HUES64 (cell line): Measurements from ENCODE around the gene CAMK1D.

Experiments used
- H3K27ac ChIP-seq: 2 replicates; pipeline ENCODE4 v1.7.0; 2013; ENCODE audit warnings: low read depth, low read length, inconsistent platforms
- H3K27me3 ChIP-seq: 2 replicates; pipeline ENCODE4 v1.6.1; 2013; ENCODE audit warnings: mild to moderate bottlenecking, low read length; ENCODE audit not compliant: insufficient read depth
- H3K36me3 ChIP-seq: 2 replicates; pipeline ENCODE4 v1.6.1; 2013; ENCODE audit warnings: mild to moderate bottlenecking, low read length; ENCODE audit not compliant: insufficient read depth
- H3K4me1 ChIP-seq: 2 replicates; pipeline ENCODE4 v1.6.1; 2013; ENCODE audit warnings: mild to moderate bottlenecking, low read length, moderate library complexity; ENCODE audit not compliant: insufficient read depth
- H3K4me3 ChIP-seq: 2 replicates; pipeline ENCODE4 v1.5.1; 2013; ENCODE audit warnings: mild to moderate bottlenecking, low read length, moderate library complexity
- H3K9ac ChIP-seq: 2 replicates; pipeline ENCODE4 v1.6.1; 2013; ENCODE audit warnings: mild to moderate bottlenecking, low read depth, low read length
- H3K9me3 ChIP-seq: 2 replicates; pipeline ENCODE4 v1.6.1; 2013; ENCODE audit warnings: low read depth, low read length; ENCODE audit not compliant: insufficient read depth
- WGBS: fragments of 150-250, 120-280 bp; methylation state at CpG from one replicate; pipeline ENCODE4 v1.1.7; 2013; ENCODE audit warnings: missing lambda C conversion rate; 5-methylcytosine and 5-hydroxymethylcytosine counted together

Gene CAMK1D

GRCh38 chr10:12749760-12750478, 400.6 kb downstream of the CAMK1D start:
- Histone ChIP-seq H3K4me1 (no peaks in the 10 kb centered on the region), H3K9ac (no peak overlapping the region), H3K9me3 (no peaks in the 10 kb centered on the region), H3K27me3 (no peaks in the 10 kb centered on the region), H3K27ac (no peak overlapping the region), H3K4me3 (no peak overlapping the region), H3K36me3 (no peaks in the 10 kb centered on the region)
- 89% methylated on average over 14 of the region's 14 CpGs for WGBS

DNA sequence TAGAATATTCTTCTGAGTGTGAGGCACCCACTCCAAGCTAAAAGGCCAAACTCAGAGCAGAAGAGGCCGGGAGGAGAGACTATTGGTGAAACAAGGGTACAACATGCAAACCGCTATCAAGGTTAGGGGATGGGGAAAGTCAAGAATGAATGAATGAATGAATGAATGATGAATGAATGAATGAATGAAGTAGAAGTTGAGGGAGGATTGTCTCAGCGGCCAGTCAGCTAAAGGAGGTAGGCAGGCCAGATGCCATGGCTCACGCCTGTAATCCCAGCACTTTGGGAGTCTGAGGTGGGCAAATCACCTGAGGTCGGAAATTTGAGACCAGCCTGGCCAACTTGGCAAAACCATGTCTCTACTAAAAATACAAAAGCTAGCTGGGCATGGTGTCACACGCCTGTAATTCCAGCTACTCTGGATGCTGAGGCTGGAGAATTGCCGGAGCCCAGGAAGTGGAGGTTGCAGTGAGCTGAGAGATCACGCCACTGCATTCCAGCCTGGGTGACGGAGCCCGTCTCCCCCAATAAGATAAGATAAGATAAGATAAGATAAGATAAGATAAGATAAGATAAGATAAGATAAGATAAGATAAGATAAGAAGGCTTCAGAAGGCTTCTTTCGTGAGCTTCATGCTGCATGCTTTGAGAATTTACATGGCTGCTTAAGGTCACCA, 401.3 kb downstream of the CAMK1D start:
- 89% methylated on average over 10 of the region's 11 CpGs for WGBS
- no peak overlapping the region for H3K27ac ChIP-seq
- no peaks in the 10 kb centered on the region for H3K4me1 ChIP-seq
- H3K9me3 ChIP-seq = no peaks in the 10 kb centered on the region
- H3K4me3 ChIP-seq = no peak overlapping the region
- no peak overlapping the region for H3K9ac ChIP-seq
- no peaks in the 10 kb centered on the region for H3K27me3 ChIP-seq
- no peaks in the 10 kb centered on the region for H3K36me3 ChIP-seq

GRCh38 chr10:12755075-12755474, 405.7 kb downstream of the CAMK1D start:
- Histone ChIP-seq H3K4me3 (no peak overlapping the region), H3K4me1 (no peaks in the 10 kb centered on the region), H3K27me3 (no peaks in the 10 kb centered on the region), H3K27ac (no peak overlapping the region), H3K9ac (no peak overlapping the region), H3K36me3 (no peaks in the 10 kb centered on the region), H3K9me3 (no peaks in the 10 kb centered on the region)
- 86% methylated on average over 5 of the region's 5 CpGs for WGBS

DNA sequence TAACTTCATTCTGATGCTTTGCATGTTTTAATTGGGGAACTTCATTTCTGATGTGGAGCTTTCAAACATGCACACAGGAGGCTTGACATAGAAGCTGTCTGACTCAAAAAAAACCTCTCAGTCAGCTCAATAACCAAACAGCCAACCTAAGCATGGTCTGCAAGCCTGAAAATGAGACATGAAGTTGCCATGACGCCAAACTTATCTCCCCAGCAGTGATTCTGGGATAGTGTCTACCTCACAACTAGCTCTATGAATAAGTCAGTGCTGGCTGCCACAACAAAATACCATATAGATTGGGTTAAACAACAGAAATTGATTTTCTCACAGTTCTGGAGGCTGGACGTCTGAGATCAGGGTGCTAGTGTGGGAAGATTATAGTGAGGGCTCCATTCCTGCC, 408.0 kb downstream of the CAMK1D start:
- H3K27me3 ChIP-seq = no peaks in the 10 kb centered on the region
- WGBS = 87% methylated on average over 2 of the region's 2 CpGs
- H3K4me1 ChIP-seq = no peaks in the 10 kb centered on the region
- no peaks in the 10 kb centered on the region for H3K9me3 ChIP-seq
- H3K9ac ChIP-seq = no peak overlapping the region
- H3K27ac ChIP-seq = no peak overlapping the region
- H3K36me3 ChIP-seq = no peaks in the 10 kb centered on the region
- H3K4me3 ChIP-seq = no peak overlapping the region

GRCh38 chr10:12758271-12758670, 408.9 kb downstream of the CAMK1D start:
- no peak overlapping the region for H3K27ac ChIP-seq
- no peaks in the 10 kb centered on the region for H3K36me3 ChIP-seq
- H3K9me3 ChIP-seq = no peaks in the 10 kb centered on the region
- H3K27me3 ChIP-seq = no peaks in the 10 kb centered on the region
- H3K4me1 ChIP-seq = no peaks in the 10 kb centered on the region
- 87% methylated on average over 1 of the region's 2 CpGs for WGBS
- H3K9ac ChIP-seq = no peak overlapping the region
- H3K4me3 ChIP-seq = no peak overlapping the region

DNA sequence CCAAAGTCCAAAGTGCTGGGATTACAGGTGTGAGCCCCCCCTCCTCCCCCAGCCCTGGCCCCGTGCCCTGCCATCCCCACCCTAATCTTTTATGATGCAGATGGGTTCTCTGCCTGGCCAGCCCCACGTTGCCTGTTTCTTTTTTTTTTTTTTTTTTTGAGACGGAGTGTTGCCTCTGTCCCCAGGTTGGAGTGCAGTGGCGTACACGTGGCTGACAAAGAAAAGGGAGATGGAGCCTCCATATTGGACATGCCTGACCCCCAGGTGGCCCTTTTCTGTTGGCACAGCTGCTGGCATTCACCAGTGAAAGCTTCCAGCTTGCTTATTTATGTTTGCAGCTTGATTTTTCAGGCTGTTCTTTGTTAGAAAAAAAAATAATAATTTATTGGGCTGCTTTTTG, 416.9 kb downstream of the CAMK1D start:
- peaks cover 36% of the 10 kb centered on the region for H3K4me1 ChIP-seq

GRCh38 chr10:12768156-12769100, 419.1 kb downstream of the CAMK1D start:
- Histone ChIP-seq H3K27ac (peak overlapping the region; percentile 53; the same call in 1 of the 2 replicates), H3K4me3 (peak overlapping the region; percentile 28), H3K9ac (peak overlapping the region; percentile 12; the same call in 1 of the 2 replicates), H3K27me3 (peaks cover 3% of the 10 kb centered on the region; the same call in 1 of the 2 replicates), H3K9me3 (no peaks in the 10 kb centered on the region), H3K4me1 (peaks cover 36% of the 10 kb centered on the region), H3K36me3 (no peaks in the 10 kb centered on the region)
- WGBS = 21% methylated on average over 15 of the region's 16 CpGs

More for the DNA sequence above, 416.9 kb downstream of the CAMK1D start:
- Histone ChIP-seq H3K9me3 (no peaks in the 10 kb centered on the region), H3K27me3 (peaks cover 3% of the 10 kb centered on the region; the same call in 1 of the 2 replicates), H3K27ac (peak overlapping the region; percentile 24; the same call in 1 of the 2 replicates), H3K4me3 (no peak overlapping the region), H3K9ac (peak overlapping the region; percentile 39; the same call in 1 of the 2 replicates), H3K36me3 (no peaks in the 10 kb centered on the region)
- 21% methylated on average over 4 of the region's 5 CpGs for WGBS

- H3K27ac ChIP-seq = no peak overlapping the region
- no peak overlapping the region for H3K4me3 ChIP-seq
- no peaks in the 10 kb centered on the region for H3K36me3 ChIP-seq
- 90% methylated on average over 14 of the region's 14 CpGs for WGBS
- no peak overlapping the region for H3K9ac ChIP-seq
- H3K4me1 ChIP-seq = peaks cover 43% of the 10 kb centered on the region
- H3K9me3 ChIP-seq = no peaks in the 10 kb centered on the region
- H3K27me3 ChIP-seq = peaks cover 3% of the 10 kb centered on the region; the same call in 1 of the 2 replicates
Measured at GRCh38 chr10:12769323-12770044, 420.1 kb downstream of the CAMK1D start.

DNA sequence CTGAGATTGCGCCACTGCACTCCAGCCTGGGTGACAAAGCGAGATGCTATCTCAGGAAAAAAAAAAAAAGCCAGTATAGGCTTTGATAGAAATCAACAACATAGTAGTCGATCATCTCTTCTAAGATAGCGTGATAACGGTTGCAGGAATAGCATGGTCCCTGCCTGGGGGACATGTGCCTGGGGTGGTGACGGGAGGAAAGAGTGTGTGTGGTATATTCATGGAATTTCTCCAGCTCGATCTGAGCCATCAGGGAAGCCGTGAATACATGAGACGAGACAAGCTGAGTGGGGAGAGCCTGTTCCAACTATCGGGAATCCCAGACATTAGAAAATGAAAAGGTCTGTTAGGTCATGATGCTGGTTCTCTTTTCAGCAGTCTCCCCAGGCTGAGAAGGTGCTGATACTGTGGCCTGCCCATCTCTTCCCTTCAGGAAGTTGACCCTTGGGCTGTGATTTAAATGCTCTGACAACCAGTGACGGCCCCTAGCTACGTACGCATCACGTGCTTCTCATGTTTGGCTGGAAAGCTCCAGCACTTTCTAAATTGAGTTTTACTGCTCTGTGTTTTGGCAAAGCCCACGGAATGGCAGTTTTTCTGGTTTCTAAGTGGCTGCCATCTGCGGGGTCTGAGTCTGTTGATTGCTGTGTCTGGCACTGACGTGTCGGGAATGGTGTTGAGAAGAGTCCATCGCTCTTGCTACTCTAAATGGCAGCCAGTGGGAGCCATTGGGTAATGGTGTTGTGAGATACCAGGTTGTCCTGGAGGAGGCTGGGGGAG, 422.8 kb downstream of the CAMK1D start:
- Histone ChIP-seq H3K27me3 (peaks cover 7% of the 10 kb centered on the region; the same call in 1 of the 2 replicates), H3K4me3 (no peak overlapping the region), H3K9me3 (no peaks in the 10 kb centered on the region), H3K27ac (no peak overlapping the region), H3K36me3 (no peaks in the 10 kb centered on the region), H3K4me1 (peaks cover 32% of the 10 kb centered on the region), H3K9ac (no peak overlapping the region)
- 91% methylated on average over 19 of the region's 19 CpGs for WGBS
